Stimulated activated CD4-positive, alpha-beta T cell treated with anti-CD3 and anti-CD28 coated beads, Interleukin-4, amount 100 ng/mL, for 1 hour (primary cell): ENCODE results near the gene C21orf58.
A peak's percentile ranks its signal among the peaks of the same experiment; 100 is the strongest.

Source experiments
- DNase-seq: peaks from one replicate; pipeline ENCODE4 v3.0.0-alpha.2; 2020

C21orf58 gene

GRCh38 chr21:46291561-46291960 is 32.1 kb downstream of the C21orf58 start:
- no peak for DNase-seq

- no peak for DNase-seq
These were observed 34.0 kb downstream of the C21orf58 start for GRCh38 chr21:46289655-46290179.

DNA sequence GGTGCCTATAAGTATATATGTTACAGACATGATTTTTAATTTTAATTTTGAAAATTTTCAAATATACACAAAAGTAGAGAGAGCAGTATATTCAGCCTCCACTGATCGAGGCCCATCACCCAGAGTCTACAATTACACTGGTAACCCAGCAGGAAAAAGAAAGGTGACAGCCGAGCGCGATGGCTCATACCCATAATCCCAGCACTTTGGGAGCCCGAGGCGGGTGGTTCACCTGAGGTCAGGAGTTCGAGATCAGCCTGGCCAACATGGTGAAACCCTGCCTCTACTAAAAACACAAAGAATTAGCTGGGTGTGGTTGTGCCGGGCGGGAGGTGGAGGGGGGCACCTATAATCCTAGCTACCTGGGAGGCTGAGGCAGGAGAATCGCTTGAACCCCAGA is 36.1 kb downstream of the C21orf58 start:
- DNase-seq = no peak

DNA sequence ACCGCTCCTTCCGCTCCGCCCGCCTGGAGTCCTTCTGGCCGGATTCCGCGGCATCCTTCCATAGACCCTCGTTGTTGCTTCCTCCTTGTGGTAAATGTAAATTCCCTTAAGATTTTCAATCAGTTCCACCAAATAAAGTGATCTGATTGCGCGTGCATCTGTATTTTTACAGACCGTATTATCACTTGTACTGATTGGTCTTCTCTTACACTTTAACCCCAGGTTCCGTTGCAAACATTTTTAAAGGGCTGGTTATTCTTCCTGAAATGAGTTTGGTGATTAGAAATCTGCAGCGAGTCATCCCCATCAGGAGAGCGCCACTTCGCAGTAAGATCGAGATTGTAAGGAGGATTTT is 37.0 kb downstream of the C21orf58 start:
- DNase-seq = no peak

GRCh38 chr21:46285761-46286647 is 37.7 kb downstream of the C21orf58 start, which contains the start of gene YBEY:
Gene YBEY, plus strand, starts transcription at chr21:46286342. Its CDS starts 572 bp downstream, at chr21:46286914.
- DNase-seq = peak; percentile 88

- DNase-seq = no peak
These were observed 38.4 kb downstream of the C21orf58 start, which contains the start of gene MCM3AP for GRCh38 chr21:46285206-46285661. Gene MCM3AP, minus strand, starts transcription at chr21:46285611. Its CDS starts 325 bp downstream, at chr21:46285286.

GRCh38 chr21:46284733-46285132 is 38.9 kb downstream of the C21orf58 start:
- DNase-seq = no peak

DNA sequence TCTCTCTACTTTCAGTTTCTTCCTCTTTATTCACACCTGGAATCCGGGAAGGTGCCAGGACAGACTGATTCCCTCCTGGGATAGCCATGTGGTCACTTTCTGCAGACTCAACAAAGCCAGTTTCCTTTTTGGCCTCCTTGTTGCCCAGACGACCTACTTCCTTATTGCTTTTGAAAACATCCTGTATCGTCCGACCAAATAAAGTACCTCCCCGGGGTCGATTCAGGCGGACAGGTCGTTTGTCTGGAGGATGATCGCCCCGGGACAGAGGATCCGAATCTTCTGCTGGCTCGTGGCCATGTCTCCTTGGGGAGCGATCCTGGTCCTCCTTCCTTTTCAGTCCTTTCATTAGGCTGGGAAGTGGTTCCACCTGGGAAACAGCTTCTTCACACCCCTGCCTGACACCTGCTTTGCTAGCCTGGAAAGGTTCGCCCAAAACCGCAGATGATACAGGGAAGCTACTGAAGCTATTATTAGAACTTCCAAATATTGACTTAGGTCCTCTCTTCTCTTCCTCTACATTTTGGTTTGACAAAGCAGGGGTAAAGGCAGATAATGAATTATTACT is 39.5 kb downstream of the C21orf58 start:
- DNase-seq = no peak

- no peak for DNase-seq
These were observed 48.8 kb downstream of the C21orf58 start for GRCh38 chr21:46274797-46275390.

- no peak for DNase-seq
These were observed 50.3 kb downstream of the C21orf58 start for GRCh38 chr21:46273341-46273740.

GRCh38 chr21:46269466-46269865 is 54.2 kb downstream of the C21orf58 start:
- no peak for DNase-seq

- DNase-seq = no peak
These were observed 55.3 kb downstream of the C21orf58 start for GRCh38 chr21:46268371-46268770.

- DNase-seq = no peak
These were observed 56.7 kb downstream of the C21orf58 start for GRCh38 chr21:46266946-46267345.

DNA sequence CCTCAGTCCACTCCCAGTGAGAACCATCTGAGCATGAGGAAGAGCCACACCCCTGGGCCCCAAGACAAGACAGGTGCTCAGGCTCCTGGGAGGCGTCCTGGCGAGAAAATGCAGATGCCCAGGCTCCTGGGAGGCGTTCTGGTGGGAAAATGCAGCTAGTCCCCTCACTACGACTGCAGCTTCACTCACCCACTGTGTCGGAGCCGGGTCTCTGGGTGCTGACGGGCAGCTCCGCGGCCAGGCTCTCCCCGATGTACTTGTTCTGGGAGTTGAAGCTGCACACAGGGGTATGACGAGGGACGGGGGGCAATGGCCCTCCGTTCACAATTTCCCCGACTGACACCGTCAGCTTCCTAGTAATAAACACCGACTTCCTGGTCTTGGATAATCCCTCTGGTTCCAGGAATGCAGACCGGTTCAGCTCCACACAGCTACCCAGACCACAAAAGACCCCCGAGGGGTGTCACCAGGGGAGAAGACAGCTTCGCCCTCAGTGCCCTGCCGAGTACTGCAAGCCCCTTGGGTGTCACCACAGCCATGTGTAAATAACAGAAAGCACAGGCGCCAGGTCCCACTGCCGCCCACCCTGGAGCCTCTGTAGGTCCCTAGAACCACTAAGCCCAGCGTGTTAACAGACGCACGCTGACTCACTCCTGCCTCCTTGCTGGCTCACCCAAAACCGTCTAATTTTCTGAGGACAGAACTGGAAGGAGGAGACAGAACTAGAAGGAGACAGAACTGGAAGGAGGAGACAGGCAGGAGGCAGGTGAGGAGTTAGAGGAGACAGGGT is 57.7 kb downstream of the C21orf58 start:
- DNase-seq = no peak

- no peak for DNase-seq
These were observed 59.0 kb downstream of the C21orf58 start for GRCh38 chr21:46264690-46265144.

DNA sequence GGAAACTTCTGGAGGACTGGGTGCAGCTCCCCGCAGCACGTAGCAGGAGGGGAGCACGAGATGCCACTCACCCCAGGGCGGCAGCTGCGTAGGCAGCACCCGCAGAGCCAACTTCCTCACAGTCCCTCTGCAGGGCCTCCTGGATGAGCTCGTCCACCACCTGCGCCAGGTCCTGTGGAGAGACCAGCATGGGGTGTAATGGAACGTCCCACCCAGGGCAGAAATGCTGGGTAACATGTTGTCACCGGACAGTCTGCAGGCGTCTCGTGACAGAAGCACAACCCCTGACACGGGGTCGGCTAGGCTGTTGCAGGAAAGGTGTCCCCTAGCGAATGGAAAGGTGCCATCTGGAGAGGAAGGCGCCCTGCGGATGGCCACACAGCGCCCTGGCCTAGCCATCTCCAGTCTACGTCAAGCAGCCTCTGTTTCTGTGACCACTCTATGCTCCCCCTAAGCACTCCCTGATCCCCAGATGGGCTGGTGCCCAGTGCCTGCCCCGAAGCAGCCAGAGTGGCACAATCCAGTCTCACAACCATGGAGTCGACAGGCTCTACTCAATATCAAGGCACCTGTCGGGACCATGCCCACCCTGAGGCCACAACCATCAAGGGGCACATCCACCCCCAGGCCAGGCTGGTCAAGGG is 59.5 kb downstream of the C21orf58 start:
- no peak for DNase-seq

GRCh38 chr21:46256501-46256994 is 67.1 kb downstream of the C21orf58 start:
- DNase-seq = no peak

GRCh38 chr21:46255758-46256337 is 67.8 kb downstream of the C21orf58 start:
- DNase-seq = no peak

- DNase-seq = no peak
These were observed 68.5 kb downstream of the C21orf58 start for GRCh38 chr21:46255166-46255565.

DNA sequence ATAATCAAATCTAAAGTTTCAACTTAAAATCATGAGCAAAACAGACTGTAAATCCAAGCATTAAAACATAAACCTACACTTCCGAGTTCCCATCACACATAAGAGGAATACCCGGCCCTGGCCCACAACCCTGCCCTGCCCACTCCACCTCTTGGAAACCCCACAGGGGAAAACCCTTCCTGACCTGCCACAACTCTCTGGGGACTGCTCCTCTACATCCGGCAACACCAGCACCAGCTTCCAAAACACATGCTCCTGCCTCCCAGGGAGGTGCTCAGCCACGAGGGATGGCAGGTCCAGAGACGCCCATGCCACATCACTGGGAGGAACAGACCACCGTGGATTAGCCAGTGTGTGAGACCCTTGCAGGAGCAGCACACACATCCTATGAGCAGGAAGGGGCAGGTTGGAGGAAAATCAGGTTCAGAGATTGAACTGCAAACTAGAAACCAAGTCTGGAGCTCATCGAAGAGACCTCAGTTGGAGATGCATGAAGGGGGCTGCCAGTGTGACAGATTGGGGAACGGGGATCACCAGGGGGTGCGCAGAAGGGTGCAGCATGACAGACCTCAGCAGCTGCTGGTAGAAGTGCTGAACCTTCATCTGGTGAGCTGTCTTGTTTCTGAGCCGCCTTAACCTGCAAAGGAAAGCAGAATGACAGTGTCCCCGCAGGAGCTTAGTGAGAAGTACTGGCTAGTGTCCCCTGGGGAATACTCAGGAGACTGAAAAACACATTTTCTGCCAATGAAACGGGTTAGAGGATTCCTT is 69.3 kb downstream of the C21orf58 start:
- no peak for DNase-seq
